Colonic mucosa (tissue), 4 donors: ENCODE results near the gene OCEL1. TPM values are rescaled to one million over a fixed set of nuclear protein-coding genes. Genes with fewer than 3 reads are reported as not detected.

Source experiments
- DNase-seq: peaks from one replicate; pipeline ENCODE4 v3.0.0-alpha.2; 2020
- H3K27ac ChIP-seq: fragments of 200-600 bp; one replicate; pipeline ENCODE4 v1.8.0; 2021
- H3K27me3 ChIP-seq: fragments of 200-600 bp; one replicate; pipeline ENCODE4 v1.8.0; 2021
- H3K36me3 ChIP-seq: fragments of 200-600 bp; one replicate; pipeline ENCODE4 v1.8.0; 2021
- H3K4me1 ChIP-seq: fragments of 200-600 bp; one replicate; pipeline ENCODE4 v1.8.0; 2021; ENCODE audit warnings: mild to moderate bottlenecking
- H3K4me3 ChIP-seq: fragments of 200-600 bp; one replicate; pipeline ENCODE4 v1.8.0; 2021
- H3K9ac ChIP-seq, 2 donors: one replicate each; pipeline ENCODE4 v1.7.0; 2013; ENCODE audit warnings: control low read depth in 2 of 2, low read depth in 2 of 2, low read length in 2 of 2
- H3K9me3 ChIP-seq: fragments of 200-600 bp; one replicate; pipeline ENCODE4 v1.8.0; 2021
- intact Hi-C: fragments of 100-400 bp; cut with DNase I; formaldehyde crosslinking; loops from one replicate; pipeline ENCODE4 v1.14.1; 2022
- total RNA-seq, 2 donors: library from RNA; stranded (reverse); fragmentation: NEBNext Ultra II Directional in 1 of 2; extraction: Animal tissue kit (Norgen Biotek cat#: 25700) in 1 of 2; gene quantifications; one replicate each; pipeline ENCODE4 v1.2.1, GENCODE V29; 2021
- TF ChIP-seq, protein P1 (sequence below): fragments of 200-600 bp; IDR thresholded peaks from one replicate; pipeline ENCODE4 v1.8.0; 2022; ENCODE audit warnings: antibody characterized with exemption, mild to moderate bottlenecking
- donor health status: healthy.
- donor health status: DM: no; HTN: no; CAD: no.
- donor health status: DM: no; HTN: no; CAD: no.

The OCEL1 gene
- total RNA-seq, 2 donors from 2014 or later = 35.7 to 46.9 TPM

- Histone ChIP-seq H3K4me1 (peaks cover 9% of the 10 kb centered on the region), H3K27ac (peak overlapping the region; percentile 77), H3K36me3 (no peaks in the 10 kb centered on the region), H3K27me3 (no peaks in the 10 kb centered on the region), H3K9me3 (no peaks in the 10 kb centered on the region), H3K4me3 (peak overlapping the region; percentile 51), H3K9ac (peak overlapping the region in 1 of 2 donors; percentile 26)
- intact Hi-C loops = no loop called here
- DNase-seq = no peak
- TF ChIP-seq, protein P1, sequence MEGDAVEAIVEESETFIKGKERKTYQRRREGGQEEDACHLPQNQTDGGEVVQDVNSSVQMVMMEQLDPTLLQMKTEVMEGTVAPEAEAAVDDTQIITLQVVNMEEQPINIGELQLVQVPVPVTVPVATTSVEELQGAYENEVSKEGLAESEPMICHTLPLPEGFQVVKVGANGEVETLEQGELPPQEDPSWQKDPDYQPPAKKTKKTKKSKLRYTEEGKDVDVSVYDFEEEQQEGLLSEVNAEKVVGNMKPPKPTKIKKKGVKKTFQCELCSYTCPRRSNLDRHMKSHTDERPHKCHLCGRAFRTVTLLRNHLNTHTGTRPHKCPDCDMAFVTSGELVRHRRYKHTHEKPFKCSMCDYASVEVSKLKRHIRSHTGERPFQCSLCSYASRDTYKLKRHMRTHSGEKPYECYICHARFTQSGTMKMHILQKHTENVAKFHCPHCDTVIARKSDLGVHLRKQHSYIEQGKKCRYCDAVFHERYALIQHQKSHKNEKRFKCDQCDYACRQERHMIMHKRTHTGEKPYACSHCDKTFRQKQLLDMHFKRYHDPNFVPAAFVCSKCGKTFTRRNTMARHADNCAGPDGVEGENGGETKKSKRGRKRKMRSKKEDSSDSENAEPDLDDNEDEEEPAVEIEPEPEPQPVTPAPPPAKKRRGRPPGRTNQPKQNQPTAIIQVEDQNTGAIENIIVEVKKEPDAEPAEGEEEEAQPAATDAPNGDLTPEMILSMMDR = no peak
Observed at GRCh38 chr19:17216058-17216670, 9.9 kb upstream of the OCEL1 start.

DNA sequence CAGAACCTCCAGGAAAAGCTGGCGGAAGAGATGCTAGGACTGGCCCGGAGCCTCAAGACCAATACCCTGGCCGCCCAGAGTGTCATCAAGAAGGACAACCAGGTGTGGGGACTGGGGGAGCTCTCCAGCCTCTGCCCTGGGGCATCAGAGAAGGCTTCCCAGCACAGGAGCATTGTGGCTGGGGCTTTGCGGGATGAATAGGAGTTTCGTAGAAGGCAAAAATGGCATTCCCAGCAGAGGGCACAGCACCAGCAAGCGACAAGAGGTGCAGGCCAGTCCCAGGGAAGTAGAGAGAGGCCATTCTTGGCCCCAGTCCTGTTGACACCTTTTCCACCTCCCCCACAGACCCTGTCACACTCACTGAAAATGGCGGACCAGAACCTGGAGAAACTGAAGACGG is 6.7 kb upstream of the OCEL1 start:
- intact Hi-C loops = no loop called here
- no peak overlapping the region for H3K27ac ChIP-seq
- TF ChIP-seq, protein P1 = no peak

GRCh38 chr19:17220207-17220758 is 5.7 kb upstream of the OCEL1 start:
- TF ChIP-seq, protein P1 = no peak
- H3K36me3 ChIP-seq = no peaks in the 10 kb centered on the region
- H3K4me1 ChIP-seq = peaks cover 5% of the 10 kb centered on the region
- H3K9me3 ChIP-seq = no peaks in the 10 kb centered on the region
- intact Hi-C loops = no loop called here
- H3K9ac ChIP-seq = peak overlapping the region in 1 of 2 donors; percentile 8
- H3K27me3 ChIP-seq = no peaks in the 10 kb centered on the region
- H3K27ac ChIP-seq = no peak overlapping the region
- DNase-seq = peak; percentile 54
- no peak overlapping the region for H3K4me3 ChIP-seq

More for the DNA sequence above, 6.7 kb upstream of the OCEL1 start:
- DNase-seq = no peak
- Histone ChIP-seq H3K9ac (no peak overlapping the region), H3K27me3 (no peaks in the 10 kb centered on the region), H3K36me3 (no peaks in the 10 kb centered on the region), H3K4me3 (no peak overlapping the region), H3K9me3 (no peaks in the 10 kb centered on the region), H3K4me1 (peaks cover 9% of the 10 kb centered on the region)

- intact Hi-C loops = no loop called here
- no peak overlapping the region for H3K4me3 ChIP-seq
- H3K27ac ChIP-seq = no peak overlapping the region
- H3K4me1 ChIP-seq = peaks cover 4% of the 10 kb centered on the region
- TF ChIP-seq, protein P1 = no peak
- H3K36me3 ChIP-seq = no peaks in the 10 kb centered on the region
- no peaks in the 10 kb centered on the region for H3K27me3 ChIP-seq
- no peak for DNase-seq
- H3K9ac ChIP-seq = no peak overlapping the region
- H3K9me3 ChIP-seq = no peaks in the 10 kb centered on the region
Observed at GRCh38 chr19:17225053-17225452, 973 bp upstream of the OCEL1 start.

DNA sequence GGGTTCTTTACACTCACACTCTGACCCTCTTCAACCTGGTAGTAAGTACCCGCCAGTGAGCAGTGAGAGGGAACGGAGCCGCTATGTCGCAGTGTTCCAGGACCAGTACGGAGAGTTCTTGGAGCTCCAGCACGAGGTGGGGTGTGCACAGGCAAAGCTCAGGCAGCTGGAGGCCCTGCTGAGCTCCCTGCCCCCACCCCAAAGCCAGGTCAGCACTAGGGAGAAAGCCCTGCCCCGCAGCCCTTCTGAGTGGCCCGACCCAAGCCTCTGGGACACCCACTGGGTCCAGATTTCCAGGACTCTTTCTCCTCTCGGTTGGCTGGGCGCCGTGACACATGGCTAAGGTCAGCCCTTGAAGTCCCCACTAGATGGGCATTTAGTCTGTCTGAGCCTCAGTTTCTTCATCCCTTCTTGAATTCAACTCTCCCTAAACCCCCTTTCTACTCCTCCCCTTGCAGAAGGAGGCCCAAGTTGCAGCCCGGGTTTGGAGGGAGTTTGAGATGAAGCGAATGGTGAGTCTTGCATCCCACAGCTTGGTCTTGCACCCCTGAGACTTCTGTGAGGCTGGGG is 1.9 kb downstream of the OCEL1 start:
- Histone ChIP-seq H3K9me3 (no peaks in the 10 kb centered on the region), H3K4me1 (no peaks in the 10 kb centered on the region), H3K27ac (no peak overlapping the region), H3K9ac (no peak overlapping the region), H3K4me3 (no peak overlapping the region), H3K36me3 (peaks cover 9% of the 10 kb centered on the region), H3K27me3 (no peaks in the 10 kb centered on the region)
- no peak for DNase-seq
- intact Hi-C loops = no loop called here
- TF ChIP-seq, protein P1 = no peak
